Chondrocyte (in vitro differentiated cells): ENCODE data around the gene JPT1. TPM values are rescaled to one million over a fixed set of nuclear protein-coding genes. Genes with fewer than 3 reads are reported as not detected.

Experiments
- DNase-seq: peaks from one replicate; pipeline ENCODE4 v3.0.0; 2021; ENCODE audit warnings: mixed read lengths, low spot score
- H3K27ac Mint-ChIP-seq: one replicate; pipeline ENCODE4 v1.8.0; 2021; ENCODE audit warnings: mild to moderate bottlenecking, moderate library complexity, mixed read lengths; ENCODE audit not compliant: unreplicated experiment
- H3K27me3 Mint-ChIP-seq: 2 replicates; pipeline ENCODE4 v1.8.0; 2021; ENCODE audit warnings: low read depth, mixed read lengths
- H3K36me3 Mint-ChIP-seq: 2 replicates; pipeline ENCODE4 v1.8.0; 2021; ENCODE audit warnings: low read depth, mixed read lengths
- H3K4me1 Mint-ChIP-seq: 2 replicates; pipeline ENCODE4 v1.8.0; 2021; ENCODE audit warnings: low read depth, mild to moderate bottlenecking, mixed read lengths
- H3K4me3 Mint-ChIP-seq: one replicate; pipeline ENCODE4 v1.8.0; 2021; ENCODE audit warnings: mild to moderate bottlenecking, moderate library complexity, mixed read lengths; ENCODE audit not compliant: unreplicated experiment
- H3K9me3 Mint-ChIP-seq: 2 replicates; pipeline ENCODE4 v1.8.0; 2021; ENCODE audit warnings: low read depth, mixed read lengths
- CTCF ChIP-seq: fragments of 200-600 bp; sonication (generic); IDR thresholded peaks from 2 replicates; pipeline ENCODE4 v1.5.0; 2021; ENCODE audit warnings: antibody characterized with exemption, mild to moderate bottlenecking, moderate library complexity
- total RNA-seq: library from RNA; stranded (reverse); gene quantifications from 3 replicates; pipeline ENCODE4 v1.2.1, GENCODE V29; 2021

The JPT1 gene
- total RNA-seq, 1 donor from 2014 or later: 90.4 TPM

- H3K27me3 Mint-ChIP-seq: no peaks in the 10 kb centered on the region
- H3K9me3 Mint-ChIP-seq: no peaks in the 10 kb centered on the region
- no peak for TF ChIP-seq CTCF
- DNase-seq: no peak
- H3K4me3 Mint-ChIP-seq: no peak overlapping the region
- no peak overlapping the region for H3K27ac Mint-ChIP-seq
- peaks cover 8% of the 10 kb centered on the region for H3K4me1 Mint-ChIP-seq
- peaks cover 3% of the 10 kb centered on the region for H3K36me3 Mint-ChIP-seq
Observed at GRCh38 chr17:75098861-75099260, 55.5 kb downstream of the JPT1 start.

GRCh38 chr17:75097865-75098264 is 56.4 kb downstream of the JPT1 start:
- DNase-seq: no peak
- Mint-ChIP-seq H3K27me3 (no peaks in the 10 kb centered on the region), H3K27ac (no peak overlapping the region), H3K9me3 (no peaks in the 10 kb centered on the region), H3K36me3 (peaks cover 3% of the 10 kb centered on the region), H3K4me1 (peaks cover 8% of the 10 kb centered on the region), H3K4me3 (no peak overlapping the region)
- TF ChIP-seq CTCF: no peak

- TF ChIP-seq CTCF: no peak
- Mint-ChIP-seq H3K36me3 (peaks cover 3% of the 10 kb centered on the region), H3K27me3 (no peaks in the 10 kb centered on the region), H3K4me1 (peaks cover 10% of the 10 kb centered on the region), H3K4me3 (no peak overlapping the region), H3K9me3 (no peaks in the 10 kb centered on the region), H3K27ac (peak overlapping the region; percentile 82)
- no peak for DNase-seq
Observed at GRCh38 chr17:75096082-75096625, 58.2 kb downstream of the JPT1 start.

- H3K27me3 Mint-ChIP-seq: no peaks in the 10 kb centered on the region
- no peak overlapping the region for H3K4me3 Mint-ChIP-seq
- H3K27ac Mint-ChIP-seq: no peak overlapping the region
- H3K9me3 Mint-ChIP-seq: no peaks in the 10 kb centered on the region
- H3K4me1 Mint-ChIP-seq: peaks cover 14% of the 10 kb centered on the region
- DNase-seq: no peak
- H3K36me3 Mint-ChIP-seq: peaks cover 3% of the 10 kb centered on the region
- no peak for TF ChIP-seq CTCF
Observed at GRCh38 chr17:75094871-75095399, 59.4 kb downstream of the JPT1 start.

- Mint-ChIP-seq H3K4me3 (no peak overlapping the region), H3K27ac (no peak overlapping the region)
Observed at GRCh38 chr17:75093548-75094158, 60.7 kb downstream of the JPT1 start.

More at GRCh38 chr17:75093548-75094158, 60.7 kb downstream of the JPT1 start:
- TF ChIP-seq CTCF: no peak
- no peaks in the 10 kb centered on the region for H3K9me3 Mint-ChIP-seq
- H3K36me3 Mint-ChIP-seq: peaks cover 2% of the 10 kb centered on the region
- H3K27me3 Mint-ChIP-seq: no peaks in the 10 kb centered on the region
- no peak for DNase-seq
- peaks cover 18% of the 10 kb centered on the region for H3K4me1 Mint-ChIP-seq
